GM18858 (cell line): ENCODE data around the gene MACROH2A1.
A peak's percentile ranks its signal among the peaks of the same experiment; 100 is the strongest.
"Not testable (repeated sequence)": the region's sequence is repeated elsewhere in the genome, so short reads cannot be mapped to it uniquely, and the experiment has no call there.

Experiments
- ATAC-seq: cut with Tn5 transposase; IDR thresholded peaks from one replicate; pipeline ENCODE4 v1.9.1; 2021; ENCODE audit not compliant: unreplicated experiment

MACROH2A1 gene

DNA sequence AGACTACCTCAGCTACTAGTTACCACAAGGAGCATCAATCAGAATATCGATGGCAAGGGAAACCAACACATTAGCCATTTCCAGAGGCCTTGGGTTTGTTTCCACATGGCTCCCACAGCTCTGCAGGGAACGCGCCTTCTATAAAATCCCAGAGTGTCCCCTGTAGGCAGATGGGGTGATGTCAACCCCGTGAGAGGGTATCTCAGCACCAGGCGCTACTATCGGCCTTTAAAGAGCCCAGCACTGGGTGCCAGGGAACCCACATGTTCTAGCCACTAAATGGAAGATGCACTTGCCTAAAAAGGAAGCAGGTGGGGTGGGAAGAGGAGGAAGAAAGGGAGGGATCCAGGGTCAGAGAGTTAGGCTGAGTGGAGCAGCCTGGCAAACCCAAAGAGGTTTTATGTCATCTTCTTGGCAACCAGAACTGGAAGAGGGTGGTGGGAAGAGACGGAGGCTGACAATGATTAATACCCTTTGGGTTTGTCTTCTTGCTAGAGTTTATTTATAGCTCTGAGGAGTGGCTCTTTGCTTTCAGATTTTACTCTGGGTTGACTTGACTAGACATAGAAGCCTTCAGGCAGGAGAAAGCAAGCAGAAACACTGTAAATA is 19.9 kb downstream of the MACROH2A1 start:
- ATAC-seq, result no peak

GRCh38 chr5:135377751-135378680 is 21.0 kb downstream of the MACROH2A1 start:
- ATAC-seq, result no peak

DNA sequence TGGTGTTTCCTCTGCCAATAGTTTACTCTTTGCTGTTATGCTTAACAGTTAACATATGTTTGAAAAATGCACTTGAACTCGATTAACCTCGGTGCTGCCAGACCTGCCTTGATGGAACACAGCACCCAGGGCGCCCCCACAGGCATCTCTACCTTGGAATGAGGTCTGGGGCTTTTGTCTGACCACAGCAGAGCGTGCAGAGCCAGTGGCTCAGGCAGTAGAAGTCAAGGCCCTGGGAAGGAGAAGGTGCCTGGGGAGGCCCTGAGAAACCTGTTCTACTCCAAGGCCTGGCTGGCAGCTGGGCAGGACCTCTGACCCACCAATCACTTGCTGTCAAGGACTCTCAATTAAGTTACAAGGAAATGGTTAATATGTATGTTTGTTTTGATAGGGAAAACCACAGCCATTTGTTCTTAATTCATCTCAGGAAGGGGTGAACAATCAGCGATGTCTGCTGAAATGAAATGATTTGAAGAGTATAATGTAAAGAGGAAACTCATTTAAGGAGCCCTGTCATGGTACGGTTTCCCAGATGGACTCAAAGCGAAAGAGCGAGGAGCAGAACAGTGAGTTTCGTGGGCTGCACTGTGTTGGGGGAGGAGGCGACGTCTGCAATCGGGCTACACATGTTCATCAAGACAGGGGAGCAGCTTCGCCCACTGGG is 21.9 kb downstream of the MACROH2A1 start:
- ATAC-seq, result peak; percentile 78

GRCh38 chr5:135375040-135375793 is 23.8 kb downstream of the MACROH2A1 start:
- no peak for ATAC-seq

- ATAC-seq, result no peak
These were observed 25.1 kb downstream of the MACROH2A1 start for GRCh38 chr5:135373736-135374515.

DNA sequence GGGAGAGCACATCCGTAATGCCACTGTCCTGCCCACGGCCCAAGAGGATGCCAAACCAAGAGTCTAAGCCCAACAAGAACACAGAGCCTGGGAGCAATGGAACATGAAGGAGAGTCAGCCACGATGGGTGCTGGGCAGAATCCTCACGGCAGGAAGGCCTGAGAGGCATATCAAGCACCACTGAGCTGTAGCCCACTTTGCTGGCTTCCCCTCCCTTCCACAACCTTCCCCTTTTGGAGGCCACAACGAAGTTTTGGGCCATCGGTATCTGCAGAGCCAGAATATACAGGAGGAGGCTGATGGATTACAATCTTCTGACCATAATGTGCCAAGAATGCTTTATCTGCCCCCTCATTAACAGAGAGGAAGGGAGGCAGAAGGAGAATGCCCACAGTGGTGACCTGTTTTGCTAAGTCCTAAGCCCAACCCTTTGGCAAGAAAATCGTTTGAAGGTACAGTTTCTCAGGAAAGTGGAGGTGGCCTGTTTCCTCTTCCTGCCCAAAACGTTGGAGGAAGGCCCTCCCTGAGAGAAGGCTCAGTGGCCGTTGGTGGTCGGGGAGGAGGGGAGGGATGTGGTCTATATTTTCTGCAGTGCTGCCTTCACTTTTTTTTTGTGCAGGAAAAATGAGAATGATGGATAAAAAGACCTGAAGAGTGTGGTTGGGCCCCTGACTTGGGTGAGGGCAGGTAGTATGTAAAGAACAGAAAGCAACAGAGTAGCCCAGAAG is 26.2 kb downstream of the MACROH2A1 start:
- ATAC-seq, result no peak

GRCh38 chr5:135371622-135372232 is 27.3 kb downstream of the MACROH2A1 start:
- ATAC-seq, result no peak

- no peak for ATAC-seq
These were observed 29.1 kb downstream of the MACROH2A1 start for GRCh38 chr5:135369952-135370351.

DNA sequence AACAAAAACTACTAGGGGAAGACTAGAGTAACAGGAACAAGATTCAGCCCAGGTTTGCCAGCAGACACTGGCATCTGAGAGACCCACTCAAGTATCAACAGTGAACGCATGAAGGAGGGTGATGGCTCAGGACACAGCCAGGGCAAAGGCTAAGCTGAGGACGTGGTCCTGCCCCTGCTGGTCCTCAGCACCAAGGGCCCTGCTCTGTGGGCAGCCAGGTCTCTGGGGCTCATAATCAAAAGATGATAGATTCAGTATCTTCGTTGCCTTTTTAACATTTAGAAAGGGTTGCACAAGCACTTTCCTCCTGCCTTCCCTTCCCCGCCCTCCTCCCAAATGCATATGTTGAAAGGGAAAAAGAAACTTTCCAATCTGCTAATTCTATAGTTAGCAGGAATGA is 31.5 kb downstream of the MACROH2A1 start:
- no peak for ATAC-seq

- ATAC-seq, result no peak
These were observed 32.0 kb downstream of the MACROH2A1 start for GRCh38 chr5:135367076-135367475.

GRCh38 chr5:135365281-135365680 is 33.8 kb downstream of the MACROH2A1 start:
- no peak for ATAC-seq

GRCh38 chr5:135364421-135365262 is 34.4 kb downstream of the MACROH2A1 start:
- ATAC-seq, result no peak

- ATAC-seq, result not testable (repeated sequence)
These were observed 35.7 kb downstream of the MACROH2A1 start for GRCh38 chr5:135363342-135363741.

DNA sequence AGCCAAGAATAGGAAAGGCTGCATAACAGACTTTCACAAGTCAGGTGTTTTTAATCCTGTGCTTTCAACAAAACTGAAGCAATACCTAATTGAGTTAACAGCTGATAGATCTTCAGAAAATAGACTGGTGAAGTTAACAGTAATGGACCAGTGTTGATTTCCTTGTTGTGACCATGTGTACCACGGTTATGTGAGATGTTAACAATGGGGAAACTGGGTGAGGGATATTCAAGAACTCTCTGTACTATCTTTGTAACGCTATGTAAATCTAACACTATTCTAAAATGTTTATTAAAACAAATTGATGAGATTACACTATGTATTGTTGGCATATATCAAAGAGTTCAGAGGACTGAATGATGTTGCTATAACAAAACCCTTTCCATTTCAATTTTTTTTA is 36.9 kb downstream of the MACROH2A1 start:
- no peak for ATAC-seq

DNA sequence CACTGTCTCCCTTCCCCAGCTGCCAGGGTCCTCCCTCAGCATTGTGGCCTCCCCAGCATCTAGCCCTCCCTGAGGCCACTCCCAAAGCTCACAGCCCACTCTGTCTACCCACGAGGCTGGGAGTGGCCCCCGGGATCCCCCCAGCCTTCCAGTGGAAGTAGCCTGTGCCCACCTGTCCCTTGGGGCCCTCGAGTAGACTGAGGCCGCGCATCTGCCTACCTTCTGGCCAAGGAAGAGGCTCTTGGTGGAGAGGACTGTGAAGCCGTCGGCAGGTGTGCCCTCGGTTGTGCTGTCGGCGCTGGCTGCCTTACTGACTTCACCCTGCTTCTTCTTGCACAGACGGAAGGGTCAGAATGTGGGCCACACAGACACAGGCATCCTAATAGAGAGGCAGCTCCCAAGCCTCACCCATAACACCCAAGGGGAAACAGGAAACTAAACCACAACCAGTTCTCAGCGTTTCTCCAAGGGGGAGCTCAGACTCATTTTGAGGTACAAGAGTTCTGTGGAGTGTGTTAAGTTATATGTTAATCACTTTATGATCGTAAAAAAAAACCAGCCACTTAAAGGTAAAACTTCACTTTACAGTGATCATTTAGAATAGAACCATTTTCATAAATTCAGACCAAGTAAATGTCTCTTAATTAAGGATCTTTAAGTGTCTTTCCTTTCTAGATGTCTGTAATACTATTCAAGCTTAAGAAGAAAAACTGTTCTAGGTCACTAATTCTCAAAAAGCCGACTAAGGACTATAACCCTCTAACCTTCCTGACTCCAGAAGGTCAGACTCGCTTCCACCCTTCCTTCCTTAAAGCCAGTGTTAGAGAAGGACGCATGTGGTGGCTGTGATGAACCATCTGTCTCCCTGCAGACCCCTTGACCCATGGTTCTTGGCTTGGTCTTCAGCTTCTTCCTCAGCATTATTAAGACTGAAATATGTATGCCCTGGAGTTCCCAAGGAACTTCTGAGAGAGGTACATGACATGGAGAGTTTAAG is 38.5 kb downstream of the MACROH2A1 start:
- ATAC-seq, result no peak

DNA sequence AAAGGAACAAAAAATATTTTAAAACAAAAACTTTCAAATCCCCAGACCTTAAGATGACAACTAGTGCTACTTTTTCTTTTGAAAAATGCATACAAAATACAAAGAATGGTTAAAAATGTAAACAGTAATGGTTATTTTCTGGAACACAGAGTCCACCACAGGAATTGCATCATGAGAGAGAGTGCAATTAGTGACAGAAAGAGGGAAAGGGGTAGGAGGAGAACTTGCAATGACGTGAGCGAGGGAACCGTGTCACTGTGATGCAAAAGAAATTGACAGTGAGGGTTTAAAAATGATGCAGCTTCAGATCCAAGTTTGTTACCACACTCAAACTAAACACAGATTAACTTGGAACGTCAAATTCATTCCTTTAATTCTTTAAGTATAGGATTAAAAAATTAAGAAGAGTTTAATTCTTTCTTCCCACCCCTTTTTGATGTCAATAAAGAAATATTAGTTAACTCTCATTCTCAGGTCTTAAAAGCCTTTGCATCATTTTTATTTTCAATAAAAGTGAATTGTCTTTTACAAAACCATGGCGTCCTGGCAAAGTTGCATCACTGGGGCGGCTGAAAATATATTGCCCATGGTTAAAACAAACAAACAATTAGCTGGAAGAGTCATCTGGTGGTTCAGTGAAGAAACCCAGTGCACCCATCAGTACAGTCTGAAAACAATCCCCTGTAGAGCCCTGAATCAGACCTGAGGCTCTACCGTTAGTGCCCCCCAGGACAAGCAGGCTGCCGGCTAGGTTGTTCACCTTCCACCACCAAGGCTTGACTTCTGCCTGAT is 39.5 kb downstream of the MACROH2A1 start:
- ATAC-seq, result no peak
